DOHH2 (cell line): ENCODE results near the gene ACP4.

Experiments used
- CTCF ChIP-seq: fragments of 200-600 bp; sonication (generic); IDR thresholded peaks from one replicate; pipeline ENCODE4 v1.5.1; 2014; ENCODE audit warnings: antibody characterized with exemption, mild to moderate bottlenecking, low read depth, low read length; ENCODE audit not compliant: poor library complexity, severe bottlenecking
- EZH2phosphoT487 ChIP-seq: fragments of 200-600 bp; sonication (generic); IDR thresholded peaks from 2 replicates; pipeline ENCODE4 v1.6.1; 2017; ENCODE audit warnings: borderline replicate concordance, mild to moderate bottlenecking, antibody characterized with exemption, low read length, moderate library complexity, mixed read lengths

- TF ChIP-seq CTCF (no peak), EZH2phosphoT487 (no peak)
Observed at GRCh38 chr19:50822661-50823208, 32.5 kb downstream of the ACP4 start.
